ENCODE data around the gene SPTAN1.

The SPTAN1 gene

DNA sequence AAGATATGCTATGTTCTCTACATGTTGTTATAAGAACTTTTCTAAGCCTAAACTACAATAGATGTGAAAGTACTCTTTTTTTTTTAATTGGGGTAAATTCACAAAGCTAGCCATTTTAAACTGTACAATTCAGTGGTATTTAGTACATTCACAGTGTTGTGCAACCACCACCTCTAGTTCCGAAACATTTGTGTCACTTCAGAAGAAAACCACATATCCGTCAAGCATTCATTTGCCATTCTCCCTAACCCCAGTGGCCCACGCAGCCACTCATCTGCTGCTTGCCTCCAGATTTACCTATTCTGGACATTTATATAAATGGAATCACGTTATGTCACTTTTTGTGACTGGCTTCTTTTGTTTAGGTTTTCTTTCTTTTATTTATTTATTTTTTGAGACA lies 43.1 kb downstream of the SPTAN1 start:
- Histone ChIP-seq H3K14ac (ENCODE audit: low read length in 2 of 2) (no peak overlapping the region), H3K27me3 (ENCODE audit: control insufficient read depth in 1 of 2, insufficient read depth in 1 of 2, low read length in 2 of 2) (no peaks in the 10 kb centered on the region), H3K4ac (ENCODE audit: low read depth in 1 of 2, low read length in 2 of 2) (no peak overlapping the region), H3K9me3 (ENCODE audit: control insufficient read depth, low read length) (no peaks in the 10 kb centered on the region), H3K18ac (ENCODE audit: low read depth in 1 of 2, low read length in 2 of 2) (no peak overlapping the region), H2AK5ac (ENCODE audit: low read length, severe bottlenecking) (no peak overlapping the region), H3K4me1 (ENCODE audit: control insufficient read depth, insufficient read depth, low read depth, low read length) (no peaks in the 10 kb centered on the region), H3K27ac (ENCODE audit: low read length, poor library complexity, severe bottlenecking) (no peak overlapping the region), H2BK12ac (ENCODE audit: low read length in 2 of 2) (no peak overlapping the region), H3K79me1 (replicated peaks; ENCODE audit: low read length, poor library complexity, severe bottlenecking) (peaks cover 27% of the 10 kb centered on the region), H2BK15ac (ENCODE audit: low read depth, poor library complexity, severe bottlenecking) (no peak overlapping the region), H3K23ac (ENCODE audit: low read length in 2 of 2) (no peak overlapping the region), H3K9ac (ENCODE audit: low read length) (no peak overlapping the region), H3K36me3 (ENCODE audit: control insufficient read depth in 1 of 2, insufficient read depth in 2 of 2, low read depth in 1 of 2, low read length in 2 of 2) (peaks cover 76 to 96% of the 10 kb centered on the region in 2 experiments), H2BK120ac (ENCODE audit: low read depth, low read length) (no peak overlapping the region), H3K4me2 (ENCODE audit: low read length, poor library complexity, severe bottlenecking) (no peak overlapping the region), H4K8ac (ENCODE audit: low read length) (no peak overlapping the region), H4K91ac (ENCODE audit: low read length) (no peak overlapping the region), H2BK5ac (ENCODE audit: low read depth, low read length, poor library complexity, severe bottlenecking) (no peak overlapping the region), H3K4me3 (ENCODE audit: insufficient read depth in 1 of 2, low read depth in 1 of 2, low read length in 2 of 2) (no peak overlapping the region), H2AFZ (ENCODE audit: low read depth, low read length) (no peak overlapping the region)
- DNase-seq: no peak
- 92% methylated on average over 3 of the region's 4 CpGs for WGBS

DNA sequence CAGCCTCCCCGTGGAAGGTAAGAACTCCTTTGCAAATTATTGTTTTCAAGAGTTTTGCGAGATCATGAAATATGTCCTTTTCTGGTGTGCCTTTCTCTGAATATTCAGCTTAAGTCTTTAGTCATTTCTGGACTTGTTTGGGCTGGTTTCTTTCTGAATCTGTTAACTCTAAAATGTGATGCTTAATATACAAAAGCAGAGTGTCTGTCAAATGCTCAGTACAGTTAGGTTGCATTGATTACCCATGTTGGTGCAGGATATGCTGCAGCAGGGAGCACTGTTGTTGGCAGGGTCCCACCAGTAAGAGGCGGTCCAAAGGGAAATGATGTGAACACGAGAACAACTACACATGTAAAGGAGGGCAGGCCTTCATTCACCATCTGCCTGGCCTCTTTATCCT lies 47.7 kb downstream of the SPTAN1 start:
- no peak overlapping the region for H3K4ac ChIP-seq (ENCODE audit: low read depth in 1 of 2, low read length in 2 of 2)
- H3K4me2 ChIP-seq (ENCODE audit: low read length, poor library complexity, severe bottlenecking): no peak overlapping the region
- no peaks in the 10 kb centered on the region for H3K9me3 ChIP-seq (ENCODE audit: control insufficient read depth, low read length)
- peaks cover 74 to 93% of the 10 kb centered on the region in 2 experiments for H3K36me3 ChIP-seq (ENCODE audit: control insufficient read depth in 1 of 2, insufficient read depth in 2 of 2, low read depth in 1 of 2, low read length in 2 of 2)
- no peak overlapping the region for H4K8ac ChIP-seq (ENCODE audit: low read length)
- DNase-seq: no peak
- no peak overlapping the region for H2AFZ ChIP-seq (ENCODE audit: low read depth, low read length)
- H3K4me1 ChIP-seq (ENCODE audit: control insufficient read depth, insufficient read depth, low read depth, low read length): no peaks in the 10 kb centered on the region
- H4K91ac ChIP-seq (ENCODE audit: low read length): no peak overlapping the region
- H2BK5ac ChIP-seq (ENCODE audit: low read depth, low read length, poor library complexity, severe bottlenecking): no peak overlapping the region
- H2AK5ac ChIP-seq (ENCODE audit: low read length, severe bottlenecking): no peak overlapping the region
- H3K9ac ChIP-seq (ENCODE audit: low read length): no peak overlapping the region
- no peak overlapping the region for H3K23ac ChIP-seq (ENCODE audit: low read length in 2 of 2)
- H3K79me1 ChIP-seq (replicated peaks; ENCODE audit: low read length, poor library complexity, severe bottlenecking): peaks cover 23% of the 10 kb centered on the region
- no peak overlapping the region for H3K18ac ChIP-seq (ENCODE audit: low read depth in 1 of 2, low read length in 2 of 2)
- H3K27ac ChIP-seq (ENCODE audit: low read length, poor library complexity, severe bottlenecking): no peak overlapping the region
- H2BK120ac ChIP-seq (ENCODE audit: low read depth, low read length): no peak overlapping the region
- H2BK15ac ChIP-seq (ENCODE audit: low read depth, poor library complexity, severe bottlenecking): no peak overlapping the region
- H3K4me3 ChIP-seq (ENCODE audit: insufficient read depth in 1 of 2, low read depth in 1 of 2, low read length in 2 of 2): no peak overlapping the region
- H3K14ac ChIP-seq (ENCODE audit: low read length in 2 of 2): no peak overlapping the region
- H2BK12ac ChIP-seq (ENCODE audit: low read length in 2 of 2): no peak overlapping the region
- H3K27me3 ChIP-seq (ENCODE audit: control insufficient read depth in 1 of 2, insufficient read depth in 1 of 2, low read length in 2 of 2): no peaks in the 10 kb centered on the region
- 97% methylated on average over 4 of the region's 4 CpGs for WGBS

DNA sequence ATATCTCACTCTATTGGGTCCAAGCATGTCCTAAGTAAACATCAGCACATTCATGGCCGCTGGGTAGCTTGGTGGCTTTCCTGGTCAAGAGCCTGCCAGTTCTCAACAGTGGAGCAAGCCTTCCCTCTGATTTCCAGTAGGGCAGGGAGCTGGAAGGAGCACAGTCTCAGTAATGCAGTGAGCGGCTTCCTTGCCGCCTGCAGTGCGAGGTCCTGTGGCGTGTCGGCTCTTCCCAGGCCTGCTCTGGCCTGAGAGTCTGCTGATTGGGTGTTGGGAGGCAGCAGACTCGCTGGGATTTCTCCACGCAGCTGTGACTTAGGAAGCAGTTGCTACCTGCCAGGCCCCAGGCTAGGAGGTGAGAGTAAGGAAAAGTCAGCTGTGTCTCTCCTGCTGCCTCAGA lies 51.3 kb downstream of the SPTAN1 start:
- Histone ChIP-seq H3K27ac (ENCODE audit: low read length, poor library complexity, severe bottlenecking) (no peak overlapping the region), H2BK15ac (ENCODE audit: low read depth, poor library complexity, severe bottlenecking) (no peak overlapping the region), H3K18ac (ENCODE audit: low read depth in 1 of 2, low read length in 2 of 2) (no peak overlapping the region), H3K4ac (ENCODE audit: low read depth in 1 of 2, low read length in 2 of 2) (no peak overlapping the region), H3K23ac (ENCODE audit: low read length in 2 of 2) (no peak overlapping the region), H3K4me3 (ENCODE audit: insufficient read depth in 1 of 2, low read depth in 1 of 2, low read length in 2 of 2) (no peak overlapping the region), H2AK5ac (ENCODE audit: low read length, severe bottlenecking) (no peak overlapping the region), H4K91ac (ENCODE audit: low read length) (no peak overlapping the region), H3K4me1 (ENCODE audit: control insufficient read depth, insufficient read depth, low read depth, low read length) (no peaks in the 10 kb centered on the region), H3K79me1 (replicated peaks; ENCODE audit: low read length, poor library complexity, severe bottlenecking) (peaks cover 24% of the 10 kb centered on the region), H3K9me3 (ENCODE audit: control insufficient read depth, low read length) (no peaks in the 10 kb centered on the region), H3K4me2 (ENCODE audit: low read length, poor library complexity, severe bottlenecking) (no peak overlapping the region), H3K36me3 (ENCODE audit: control insufficient read depth in 1 of 2, insufficient read depth in 2 of 2, low read depth in 1 of 2, low read length in 2 of 2) (peaks cover 74 to 95% of the 10 kb centered on the region in 2 experiments), H2AFZ (ENCODE audit: low read depth, low read length) (no peak overlapping the region), H3K27me3 (ENCODE audit: control insufficient read depth in 1 of 2, insufficient read depth in 1 of 2, low read length in 2 of 2) (no peaks in the 10 kb centered on the region), H3K14ac (ENCODE audit: low read length in 2 of 2) (no peak overlapping the region), H2BK120ac (ENCODE audit: low read depth, low read length) (no peak overlapping the region), H3K9ac (ENCODE audit: low read length) (no peak overlapping the region), H2BK5ac (ENCODE audit: low read depth, low read length, poor library complexity, severe bottlenecking) (no peak overlapping the region), H2BK12ac (ENCODE audit: low read length in 2 of 2) (no peak overlapping the region), H4K8ac (ENCODE audit: low read length) (no peak overlapping the region)
- WGBS: 89% methylated on average over 8 of the region's 8 CpGs
- DNase-seq: no peak

DNA sequence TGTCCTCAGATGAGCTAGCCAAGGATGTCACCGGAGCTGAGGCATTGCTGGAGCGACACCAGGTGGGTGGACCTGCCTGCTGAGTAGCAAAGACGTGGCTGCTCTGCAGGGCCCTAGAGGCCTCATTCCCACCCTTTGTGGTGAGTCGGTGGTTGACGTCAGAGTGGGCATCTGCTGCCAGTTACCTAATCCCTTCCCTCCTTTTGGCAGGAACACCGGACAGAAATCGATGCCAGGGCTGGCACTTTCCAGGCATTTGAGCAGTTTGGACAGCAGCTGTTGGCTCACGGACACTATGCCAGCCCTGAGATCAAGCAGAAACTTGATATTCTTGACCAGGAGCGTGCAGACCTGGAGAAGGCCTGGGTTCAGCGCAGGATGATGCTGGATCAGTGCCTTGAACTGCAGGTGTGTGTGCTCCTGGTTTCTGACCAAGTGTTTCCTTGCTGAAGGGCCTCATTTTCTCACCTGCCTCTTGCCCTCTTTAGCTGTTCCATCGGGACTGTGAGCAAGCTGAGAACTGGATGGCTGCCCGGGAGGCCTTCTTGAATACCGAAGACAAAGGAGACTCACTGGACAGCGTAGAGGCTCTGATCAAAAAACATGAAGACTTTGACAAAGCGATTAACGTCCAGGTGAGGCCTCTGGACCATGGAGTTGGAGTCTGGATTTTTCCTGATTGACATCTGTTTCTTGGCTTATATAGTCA lies 55.4 kb downstream of the SPTAN1 start:
- H2BK12ac ChIP-seq (ENCODE audit: low read length in 2 of 2): no peak overlapping the region
- no peak overlapping the region for H3K27ac ChIP-seq (ENCODE audit: low read length, poor library complexity, severe bottlenecking)
- H3K4ac ChIP-seq (ENCODE audit: low read depth in 1 of 2, low read length in 2 of 2): no peak overlapping the region
- H3K27me3 ChIP-seq (ENCODE audit: control insufficient read depth in 1 of 2, insufficient read depth in 1 of 2, low read length in 2 of 2): no peaks in the 10 kb centered on the region
- H3K14ac ChIP-seq (ENCODE audit: low read length in 2 of 2): no peak overlapping the region
- no peak overlapping the region for H4K8ac ChIP-seq (ENCODE audit: low read length)
- no peak overlapping the region for H2AFZ ChIP-seq (ENCODE audit: low read depth, low read length)
- no peak overlapping the region for H3K23ac ChIP-seq (ENCODE audit: low read length in 2 of 2)
- WGBS: 98% methylated on average over 16 of the region's 16 CpGs
- H2BK5ac ChIP-seq (ENCODE audit: low read depth, low read length, poor library complexity, severe bottlenecking): no peak overlapping the region
- H4K91ac ChIP-seq (ENCODE audit: low read length): no peak overlapping the region
- H3K9me3 ChIP-seq (ENCODE audit: control insufficient read depth, low read length): no peaks in the 10 kb centered on the region
- no peak overlapping the region for H2AK5ac ChIP-seq (ENCODE audit: low read length, severe bottlenecking)
- peaks cover 29% of the 10 kb centered on the region for H3K79me1 ChIP-seq (replicated peaks; ENCODE audit: low read length, poor library complexity, severe bottlenecking)
- H3K18ac ChIP-seq (ENCODE audit: low read depth in 1 of 2, low read length in 2 of 2): no peak overlapping the region
- H2BK15ac ChIP-seq (ENCODE audit: low read depth, poor library complexity, severe bottlenecking): no peak overlapping the region
- no peak overlapping the region for H3K4me2 ChIP-seq (ENCODE audit: low read length, poor library complexity, severe bottlenecking)
- H3K4me1 ChIP-seq (ENCODE audit: control insufficient read depth, insufficient read depth, low read depth, low read length): no peaks in the 10 kb centered on the region
- DNase-seq: no peak
- H2BK120ac ChIP-seq (ENCODE audit: low read depth, low read length): no peak overlapping the region
- peaks cover 64 to 96% of the 10 kb centered on the region in 2 experiments for H3K36me3 ChIP-seq (ENCODE audit: control insufficient read depth in 1 of 2, insufficient read depth in 2 of 2, low read depth in 1 of 2, low read length in 2 of 2)
- no peak overlapping the region for H3K9ac ChIP-seq (ENCODE audit: low read length)
- no peak overlapping the region for H3K4me3 ChIP-seq (ENCODE audit: insufficient read depth in 1 of 2, low read depth in 1 of 2, low read length in 2 of 2)

All from mesenchymal stem cell (in vitro differentiated cells and primary cell).